GM21786 (cell line): ENCODE data around the gene APBA2.

Experiments
- ATAC-seq: cut with Tn5 transposase; IDR thresholded peaks from one replicate; pipeline ENCODE4 v1.9.1; 2021; ENCODE audit not compliant: unreplicated experiment

Gene APBA2

GRCh38 chr15:29115093-29115991, 229.6 kb downstream of the APBA2 start:
- ATAC-seq: no peak

GRCh38 chr15:29116970-29117700, 231.4 kb downstream of the APBA2 start:
- no peak for ATAC-seq

GRCh38 chr15:29117778-29118177, 232.0 kb downstream of the APBA2 start:
- ATAC-seq: no peak

GRCh38 chr15:29119847-29120246, 234.1 kb downstream of the APBA2 start:
- ATAC-seq: no peak

- no peak for ATAC-seq
These were observed 235.0 kb downstream of the APBA2 start for GRCh38 chr15:29120593-29121368.

GRCh38 chr15:29121369-29121656, 235.5 kb downstream of the APBA2 start:
- no peak for ATAC-seq

GRCh38 chr15:29121907-29122306, 236.1 kb downstream of the APBA2 start:
- ATAC-seq: no peak

GRCh38 chr15:29122506-29122905, 236.7 kb downstream of the APBA2 start:
- no peak for ATAC-seq

GRCh38 chr15:29123171-29123570, 237.4 kb downstream of the APBA2 start:
- ATAC-seq: no peak

GRCh38 chr15:29123991-29124390, 238.2 kb downstream of the APBA2 start:
- ATAC-seq: no peak

GRCh38 chr15:29124581-29125381, 239.0 kb downstream of the APBA2 start:
- ATAC-seq: no peak

- ATAC-seq: no peak
These were observed 239.8 kb downstream of the APBA2 start for GRCh38 chr15:29125382-29126207.

GRCh38 chr15:29126208-29126536, 240.4 kb downstream of the APBA2 start:
- ATAC-seq: no peak

GRCh38 chr15:29126821-29127461, 241.2 kb downstream of the APBA2 start:
- no peak for ATAC-seq

GRCh38 chr15:29127506-29128430, 242.0 kb downstream of the APBA2 start:
- no peak for ATAC-seq

- ATAC-seq: no peak
These were observed 242.9 kb downstream of the APBA2 start for GRCh38 chr15:29128671-29129070.

GRCh38 chr15:29129221-29129620, 243.4 kb downstream of the APBA2 start:
- no peak for ATAC-seq

GRCh38 chr15:29129926-29130325, 244.2 kb downstream of the APBA2 start:
- no peak for ATAC-seq

- no peak for ATAC-seq
These were observed 244.7 kb downstream of the APBA2 start for GRCh38 chr15:29130476-29130875.
